NCI-H146 treated with DMSO at 0.1 percent for 48 hours (cell line): ENCODE measurements around the gene BEST4.
"Not testable (repeated sequence)": the region's sequence is repeated elsewhere in the genome, so short reads cannot be mapped to it uniquely, and the experiment has no call there.

Source experiments
- DNase-seq: peaks from one replicate; lab custom pipeline; 2025; ENCODE audit not compliant: unreplicated experiment; lab: John Stamatoyannopoulos, UW

The BEST4 gene

GRCh38 chr1:44788120-44788860 is at the start of gene BEST4:
Gene BEST4 (minus strand): TSS chr1:44788170. CDS start chr1:44787705, 465 bp downstream.
- DNase-seq: no peak

- peak; percentile 21 for DNase-seq
Measured at GRCh38 chr1:44835738-44836675, 48.0 kb upstream of the BEST4 start.

- DNase-seq: no peak
Measured at GRCh38 chr1:44834328-44834727, 46.4 kb upstream of the BEST4 start.

GRCh38 chr1:44832056-44832705 is 44.2 kb upstream of the BEST4 start:
- DNase-seq: no peak

- no peak for DNase-seq
Measured at GRCh38 chr1:44831516-44831915, 43.5 kb upstream of the BEST4 start.

GRCh38 chr1:44830900-44831304 is 42.9 kb upstream of the BEST4 start:
- no peak for DNase-seq

GRCh38 chr1:44829506-44830384 is 41.8 kb upstream of the BEST4 start:
- no peak for DNase-seq

- no peak for DNase-seq
Measured at GRCh38 chr1:44828841-44829440, 41.0 kb upstream of the BEST4 start.

- DNase-seq: no peak
Measured at GRCh38 chr1:44828003-44828651, 40.2 kb upstream of the BEST4 start.

- DNase-seq: no peak
Measured at GRCh38 chr1:44827197-44828002, 39.4 kb upstream of the BEST4 start.

- DNase-seq: no peak
Measured at GRCh38 chr1:44826375-44827196, 38.6 kb upstream of the BEST4 start.

- not testable (repeated sequence) for DNase-seq
Measured at GRCh38 chr1:44824392-44824791, 36.4 kb upstream of the BEST4 start.

GRCh38 chr1:44822981-44823451 is 35.0 kb upstream of the BEST4 start:
- no peak for DNase-seq

GRCh38 chr1:44822131-44822701 is 34.2 kb upstream of the BEST4 start:
- DNase-seq: no peak

GRCh38 chr1:44821240-44821715 is 33.3 kb upstream of the BEST4 start:
- no peak for DNase-seq

GRCh38 chr1:44820328-44821239 is 32.6 kb upstream of the BEST4 start:
- DNase-seq: no peak
